K562 (cell line): ENCODE results near the gene NDUFB10. TPM values are rescaled to one million over a fixed set of nuclear protein-coding genes. Genes with fewer than 3 reads are reported as not detected.

Experiments used
- ATAC-seq: fragments of 200-7000 bp; cut with Tn5 transposase; 3 replicates; pipeline ENCODE4 v1.9.1; 2020; ENCODE audit warnings: moderate library complexity
- BruUV-seq: library from RNA; stranded (reverse); fragments of 400-500 nt; replicated peaks from 2 replicates; lab custom pipeline; 2021; lab: Mats Ljungman, UMichigan
- CTCF ChIA-PET: fragments of 300-600 bp; formaldehyde crosslinking; extraction: SDS; loops from one replicate; lab custom pipeline; 2021; ENCODE audit warnings: low intra/inter-chr PET ratio; lab: Yijun Ruan, JAX
- POLR2A ChIA-PET: fragments of 300-600, 350-650 bp; sonication (Branson Sonifier 250); formaldehyde crosslinking; extraction: SDS; loops from one replicate; lab custom pipeline; 2021; ENCODE audit warnings: antibody characterized with exemption, inconsistent platforms; lab: Yijun Ruan, JAX
- DNase-seq, 4 experiments: peaks; one replicate each; pipeline versions ENCODE4 v3.0.0 to v3.0.0-alpha.2; 2011 to 2018; ENCODE audit warnings: low spot score in 3 of 4, mixed read lengths in 3 of 4; ENCODE audit errors: extremely low read depth in 1 of 4
- FAIRE-seq: peaks from 2 replicates; lab custom pipeline; 2011; peaks lifted over from hg19 to GRCh38; lab: Jason Lieb, UNC
- H2AFZ ChIP-seq: 2 replicates; pipeline ENCODE4 v1.6.0; 2011; ENCODE audit warnings: low read depth, low read length, control low read depth, inconsistent platforms
- H3K27ac ChIP-seq: fragments of 200-600 bp; 3 replicates; pipeline ENCODE4 v1.8.0; 2011; ENCODE audit warnings: low read depth, mild to moderate bottlenecking, control low read depth, inconsistent platforms, low read length, moderate library complexity, mixed read lengths; ENCODE audit errors: extremely low read depth
- H3K27me3 ChIP-seq, 2 experiments: fragments of 300-600 bp in 1 of 2; 2 replicates in 1 of 2; 3 replicates in 1 of 2; pipeline versions ENCODE4 v1.6.0 to v1.8.0; 2011; ENCODE audit warnings: inconsistent platforms in 2 of 2, low read length in 2 of 2, mild to moderate bottlenecking in 1 of 2, mixed read lengths in 1 of 2, moderate library complexity in 1 of 2; ENCODE audit not compliant: control insufficient read depth in 2 of 2, insufficient read depth in 2 of 2
- H3K36me3 ChIP-seq: fragments of 300-600 bp; 3 replicates; pipeline ENCODE4 v1.8.0; 2011; ENCODE audit warnings: mild to moderate bottlenecking, low read length, inconsistent platforms; ENCODE audit not compliant: control insufficient read depth, insufficient read depth
- H3K4me1 ChIP-seq, 2 experiments: fragments of 200-600 bp in 1 of 2; replicated peaks in 1 of 2; 2 replicates in 1 of 2; 3 replicates in 1 of 2; pipeline versions ENCODE4 v1.5.1 to v1.8.0; 2011; ENCODE audit warnings: inconsistent platforms in 2 of 2, low read length in 2 of 2, mild to moderate bottlenecking in 1 of 2, mixed read lengths in 1 of 2, moderate library complexity in 1 of 2; ENCODE audit not compliant: control insufficient read depth in 2 of 2, insufficient read depth in 2 of 2
- H3K4me2 ChIP-seq: 2 replicates; pipeline ENCODE4 v1.6.1; 2011; ENCODE audit warnings: low read length, control low read depth, inconsistent platforms, mixed read lengths; ENCODE audit not compliant: insufficient read depth
- H3K4me3 ChIP-seq: fragments of 200-600 bp; sonication (generic), shearing (Covaris generic); 2 replicates; pipeline ENCODE4 v1.5.1; 2016; ENCODE audit warnings: control low read depth, inconsistent platforms
- H3K79me2 ChIP-seq: fragments of 200-600 bp; 3 replicates; pipeline ENCODE4 v1.8.0; 2011; ENCODE audit warnings: low read length, inconsistent platforms; ENCODE audit not compliant: control insufficient read depth, insufficient read depth
- H3K9ac ChIP-seq, 2 experiments: 2 replicates each; pipeline versions ENCODE4 v1.6.0 to v1.6.1; 2011; ENCODE audit warnings: low read depth in 2 of 2, low read length in 2 of 2, control low read depth in 1 of 2, inconsistent platforms in 1 of 2, mild to moderate bottlenecking in 1 of 2, mixed read lengths in 1 of 2; ENCODE audit not compliant: insufficient read depth in 1 of 2
- H3K9me1 ChIP-seq: one replicate; pipeline ENCODE4 v1.6.0; 2011; ENCODE audit warnings: inconsistent platforms, mild to moderate bottlenecking, low read length, moderate library complexity; ENCODE audit not compliant: control insufficient read depth, insufficient read depth
- H3K9me3 ChIP-seq: replicated peaks from 2 replicates; pipeline ENCODE4 v1.5.1; 2011; ENCODE audit warnings: low read depth, low read length, inconsistent platforms; ENCODE audit not compliant: control insufficient read depth, insufficient read depth
- H4K20me1 ChIP-seq: replicated peaks from 2 replicates; pipeline ENCODE4 v1.6.1; 2011; ENCODE audit warnings: low read length, inconsistent platforms, mixed read lengths; ENCODE audit not compliant: control insufficient read depth, insufficient read depth
- ELF2 ChIP-seq: fragments of 250-450 bp; sonication (Bioruptor Pico); IDR thresholded peaks from 2 replicates; pipeline ENCODE4 v1.5.0; 2021; ENCODE audit warnings: mild to moderate bottlenecking
- HDAC6 ChIP-seq: IDR thresholded peaks from 2 replicates; pipeline ENCODE4 v1.6.1; 2012; ENCODE audit warnings: low read depth, mild to moderate bottlenecking, control low read depth, inconsistent platforms, low read length, moderate library complexity
- HSF4 ChIP-seq: fragments of 250-450 bp; sonication (Bioruptor Pico); IDR thresholded peaks from 2 replicates; pipeline ENCODE4 v2.1.2; 2022; ENCODE audit warnings: mild to moderate bottlenecking, moderate library complexity, borderline replicate concordance
- KAT7 ChIP-seq: sonication (generic); formaldehyde crosslinking; IDR thresholded peaks from 2 replicates; pipeline ENCODE4 v1.8.0; 2022; ENCODE audit warnings: missing genetic modification reagents, mild to moderate bottlenecking, borderline replicate concordance
- MCM5 ChIP-seq: fragments of 450-650 bp; IDR thresholded peaks from 2 replicates; pipeline ENCODE4 v1.6.1; 2016; ENCODE audit warnings: low read depth
- MED1 ChIP-seq: sonication (generic); formaldehyde crosslinking; IDR thresholded peaks from 2 replicates; pipeline ENCODE4 v1.8.1; 2023; ENCODE audit warnings: missing genetic modification reagents, borderline replicate concordance
- NEUROD1 ChIP-seq: fragments of 150-350 bp; IDR thresholded peaks from 2 replicates; pipeline ENCODE4 v1.6.1; 2014; ENCODE audit warnings: borderline replicate concordance, low read length, low read depth; ENCODE audit not compliant: partially characterized antibody
- NR1H2 ChIP-seq: sonication (generic); formaldehyde crosslinking; IDR thresholded peaks from 2 replicates; pipeline ENCODE4 v1.4.0; 2020; ENCODE audit warnings: mild to moderate bottlenecking, missing genetic modification reagents
- PHF21A ChIP-seq: fragments of 450-650 bp; IDR thresholded peaks from 2 replicates; pipeline ENCODE4 v1.6.1; 2017; ENCODE audit warnings: low read depth, borderline replicate concordance
- RFX7 ChIP-seq: fragments of 250-450 bp; sonication (Bioruptor Pico); IDR thresholded peaks from 2 replicates; pipeline ENCODE4 v1.5.1; 2021; ENCODE audit warnings: mild to moderate bottlenecking
- SMARCA5 ChIP-seq: fragments of 450-650 bp; IDR thresholded peaks from 2 replicates; pipeline ENCODE4 v1.6.1; 2016
- ZC3H8 ChIP-seq: fragments of 450-650 bp; IDR thresholded peaks from 2 replicates; pipeline ENCODE4 v1.6.1; 2017
- ZNF134 ChIP-seq: fragments of 250-450 bp; sonication (Bioruptor Pico); conservative IDR thresholded peaks from 2 replicates; pipeline ENCODE4 v1.4.0; 2020
- WGBS: fragments of 100-300 bp; shearing (Covaris generic); methylation state at CpG from one replicate; pipeline ENCODE4 v1.1.6; 2016; ENCODE audit warnings: low coverage, mixed read lengths; ENCODE audit not compliant: insufficient coverage; ENCODE audit errors: missing lambda C conversion rate; 5-methylcytosine and 5-hydroxymethylcytosine counted together
- in situ Hi-C: fragments of 300-500 bp; cut with MboI; formaldehyde crosslinking; loops from 4 replicates; pipeline ENCODE4 v1.15.0; 2018; ENCODE audit warnings: inconsistent platforms, mixed read lengths
- intact Hi-C: fragments of 100-400 bp; cut with micrococcal nuclease; formaldehyde crosslinking; loops from 2 replicates; pipeline ENCODE4 v1.14.2; 2022
- polyA plus RNA-seq, 8 experiments: library from polyadenylated mRNA; depleted of rRNA in 4 of 8; stranded (reverse) in 5 of 8; unstranded in 3 of 8; fragments of >200 nt; fragmentation: Nextera tagmentation in 2 of 8; fragmentation: Illumina TruSeq in 1 of 8; extraction: Ambion mirVana in 2 of 8; extraction: Trizol in 1 of 8; gene quantifications; 2 replicates each; pipeline versions ENCODE4 v1.2.1 to v1.2.3, GENCODE V29; 2011 to 2014; ENCODE audit warnings: inconsistent platforms in 1 of 8, missing spikeins in 1 of 8
- total RNA-seq, 7 experiments: library from RNA; depleted of rRNA in 6 of 7; stranded (reverse); fragments of >200 nt in 6 of 7; fragmentation: Illumina TruSeq in 2 of 7; extraction: Trizol in 2 of 7; gene quantifications; 2 replicates each; pipeline versions ENCODE4 v1.2.1 to v1.2.3, GENCODE V29; 2011 to 2021; ENCODE audit warnings: low replicate concordance in 1 of 7
- TF ChIP-seq, protein P1 (sequence below), 2 experiments: fragments of 200-800 bp in 1 of 2; sonication (Bioruptor generic) in 1 of 2; sonication (generic) in 1 of 2; formaldehyde crosslinking in 1 of 2; IDR thresholded peaks in 1 of 2; conservative IDR thresholded peaks in 1 of 2; 2 replicates each; pipeline versions ENCODE4 v1.5.0 to v1.6.1; 2016 to 2020; ENCODE audit warnings: missing compliant biosample characterization in 1 of 2, missing genetic modification characterization in 1 of 2, missing genetic modification reagents in 1 of 2

NDUFB10 gene
- total and polyA plus RNA-seq, 9 of the 15 experiments (the other 6 are each of a cell fraction or from before 2014, with no cell fraction given) = 69.3 to 527 (median 161) TPM

DNA sequence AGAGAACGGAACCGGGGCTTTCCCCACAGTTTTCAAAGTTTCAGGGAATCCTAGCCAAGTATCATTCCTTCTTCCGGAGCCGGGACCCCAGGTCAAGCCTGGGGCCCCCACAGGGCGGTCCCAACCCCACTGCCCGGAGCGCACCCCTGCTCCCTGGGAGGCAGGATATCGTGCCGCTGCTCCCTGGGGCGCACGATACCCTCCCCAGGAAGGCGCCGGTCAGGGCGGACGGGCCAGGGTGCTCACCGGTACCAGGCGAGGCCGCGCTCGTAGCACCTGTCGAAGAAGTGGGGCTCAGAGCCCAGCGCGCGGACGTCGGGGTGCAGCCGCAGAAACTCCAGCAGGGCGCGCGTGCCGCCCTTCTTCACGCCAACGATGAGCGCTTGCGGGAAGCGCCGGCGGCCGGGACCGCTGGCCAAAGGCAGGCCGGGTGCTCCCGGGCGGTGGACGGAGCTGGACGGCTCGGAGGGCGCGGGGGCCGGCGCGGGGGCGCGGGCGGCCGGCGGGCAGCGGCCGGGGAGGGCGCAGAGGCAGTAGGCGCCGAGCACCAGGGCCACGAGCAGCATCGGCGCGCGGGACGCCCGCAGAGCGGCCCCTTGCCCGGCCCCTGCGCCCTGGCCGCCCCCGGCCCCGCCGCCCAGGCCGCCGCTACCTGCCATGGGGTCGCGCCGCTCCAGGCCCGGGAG, 41.5 kb upstream of the NDUFB10 start:
- no peaks in the 10 kb centered on the region for H3K9me1 ChIP-seq
- H3K9ac ChIP-seq = no peak overlapping the region
- H3K9me3 ChIP-seq = no peaks in the 10 kb centered on the region
- H4K20me1 ChIP-seq = 0 out of 2 replicates have a peak, but pooled peaks cover 11% of the 10 kb centered on the region
- no peaks in the 10 kb centered on the region for H3K79me2 ChIP-seq
- H3K27ac ChIP-seq = no peak overlapping the region
- ATAC-seq (no peak), DNase-seq (no peak), FAIRE-seq (no peak)
- in situ Hi-C loops (no loop called here), intact Hi-C loops (no loop called here)
- peaks cover 22 to 49% of the 10 kb centered on the region in 2 experiments; a peak in 4 of 5 replicates for H3K27me3 ChIP-seq
- no peak overlapping the region for H2AFZ ChIP-seq
- H3K36me3 ChIP-seq = no peaks in the 10 kb centered on the region
- POLR2A ChIA-PET = no interaction called here
- no peak overlapping the region for H3K4me2 ChIP-seq
- H3K4me1 ChIP-seq = peaks cover 6 to 64% of the 10 kb centered on the region in 2 experiments; a peak in 4 of 5 replicates
- TF ChIP-seq ZC3H8 = no peak
- TF ChIP-seq SMARCA5 = no peak
- no peak for TF ChIP-seq ZNF134 (CRISPR knock-in tag)
- TF ChIP-seq KAT7 (CRISPR knock-in tag) = no peak
- TF ChIP-seq PHF21A = no peak
- no peak for TF ChIP-seq HSF4 (CRISPR knock-in tag)
- TF ChIP-seq RFX7 (CRISPR knock-in tag) = no peak
- TF ChIP-seq ELF2 (CRISPR knock-in tag) = no peak
- TF ChIP-seq NR1H2 (CRISPR knock-in tag) = no peak
- no peak for TF ChIP-seq NEUROD1
- TF ChIP-seq MED1 (CRISPR knock-in tag) = no peak
- TF ChIP-seq HDAC6 = no peak
- no peak for TF ChIP-seq MCM5
- TF ChIP-seq, protein P1, sequence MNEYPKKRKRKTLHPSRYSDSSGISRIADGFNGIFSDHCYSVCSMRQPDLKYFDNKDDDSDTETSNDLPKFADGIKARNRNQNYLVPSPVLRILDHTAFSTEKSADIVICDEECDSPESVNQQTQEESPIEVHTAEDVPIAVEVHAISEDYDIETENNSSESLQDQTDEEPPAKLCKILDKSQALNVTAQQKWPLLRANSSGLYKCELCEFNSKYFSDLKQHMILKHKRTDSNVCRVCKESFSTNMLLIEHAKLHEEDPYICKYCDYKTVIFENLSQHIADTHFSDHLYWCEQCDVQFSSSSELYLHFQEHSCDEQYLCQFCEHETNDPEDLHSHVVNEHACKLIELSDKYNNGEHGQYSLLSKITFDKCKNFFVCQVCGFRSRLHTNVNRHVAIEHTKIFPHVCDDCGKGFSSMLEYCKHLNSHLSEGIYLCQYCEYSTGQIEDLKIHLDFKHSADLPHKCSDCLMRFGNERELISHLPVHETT (CRISPR knock-in tag; conservative IDR thresholded peaks at IDR 0.05 in 1 of 2, IDR thresholded peaks at IDR 0.05 in 1 of 2) = no peak
- BruUV-seq = no TSS peak
- CTCF ChIA-PET = no interaction called here
- WGBS = 48% methylated on average over 34 of the region's 81 CpGs
- H3K4me3 ChIP-seq = no peak overlapping the region
